ENCODE data around the gene IGF2. TPM values are rescaled to one million over a fixed set of nuclear protein-coding genes. Genes with fewer than 3 reads are reported as not detected.

IGF2 gene
- total RNA-seq, 1 experiment from 2014 or later, result 0.35 TPM

- intact Hi-C loops (cut with micrococcal nuclease), result no loop called here
- no peak for TF ChIP-seq CTCF (IDR thresholded peaks at IDR 0.05; ENCODE audit: unreplicated experiment)
- CTCF ChIA-PET, result interaction anchor here (0.9 kb wide), 1 partner anchor 9 kb away, joined by 3 read pairs; no protein-coding TSS in a partner anchor
- no peaks in the 10 kb centered on the region for H3K4me1 Mint-ChIP-seq (ENCODE audit: insufficient read depth, unreplicated experiment)
- H3K9me3 Mint-ChIP-seq (ENCODE audit: unreplicated experiment), result no peaks in the 10 kb centered on the region
- H3K27ac Mint-ChIP-seq (ENCODE audit: low read depth, unreplicated experiment), result no peak within 1 kb of the TSS
- no TSS peak for BruUV-seq (replicated peaks)
- DNase-seq (ENCODE audit: unreplicated experiment), result no peak
- no peaks in the 10 kb centered on the region for H3K27me3 Mint-ChIP-seq (ENCODE audit: insufficient read depth, unreplicated experiment)
- H3K4me3 Mint-ChIP-seq (ENCODE audit: unreplicated experiment), result no peak within 1 kb of the TSS
- POLR2A ChIA-PET, result no interaction called here
- H3K36me3 Mint-ChIP-seq (ENCODE audit: insufficient read depth, unreplicated experiment), result no peaks in the 10 kb centered on the region
These were observed 21.6 kb upstream of the IGF2 start, which contains the start of gene INS for GRCh38 chr11:2160736-2161259. Gene INS (minus strand): TSS chr11:2161209. CDS start chr11:2160971, 238 bp downstream.

GRCh38 chr11:2159536-2160413 lies 20.6 kb upstream of the IGF2 start:
- H3K4me1 Mint-ChIP-seq (ENCODE audit: insufficient read depth, unreplicated experiment), result no peaks in the 10 kb centered on the region
- no peaks in the 10 kb centered on the region for H3K9me3 Mint-ChIP-seq (ENCODE audit: unreplicated experiment)
- H3K36me3 Mint-ChIP-seq (ENCODE audit: insufficient read depth, unreplicated experiment), result no peaks in the 10 kb centered on the region
- intact Hi-C loops (cut with micrococcal nuclease), result no loop called here
- H3K27me3 Mint-ChIP-seq (ENCODE audit: insufficient read depth, unreplicated experiment), result no peaks in the 10 kb centered on the region
- ChIA-PET POLR2A (no interaction called here), CTCF (interaction anchor here (0.5 to 0.9 kb wide), 3 partner anchors 8 to 520 kb away, joined by 3 read pairs; no protein-coding TSS in a partner anchor)
- TF ChIP-seq CTCF (IDR thresholded peaks at IDR 0.05; ENCODE audit: unreplicated experiment), result no peak
- H3K4me3 Mint-ChIP-seq (ENCODE audit: unreplicated experiment), result no peak overlapping the region
- no TSS peak for BruUV-seq (replicated peaks)
- H3K27ac Mint-ChIP-seq (ENCODE audit: low read depth, unreplicated experiment), result no peak overlapping the region
- DNase-seq (ENCODE audit: unreplicated experiment), result no peak

- POLR2A ChIA-PET, result no interaction called here
- no peak overlapping the region for H3K27ac Mint-ChIP-seq (ENCODE audit: low read depth, unreplicated experiment)
- H3K9me3 Mint-ChIP-seq (ENCODE audit: unreplicated experiment), result no peaks in the 10 kb centered on the region
- no TSS peak for BruUV-seq (replicated peaks)
- DNase-seq (ENCODE audit: unreplicated experiment), result no peak
- no peak for TF ChIP-seq CTCF (IDR thresholded peaks at IDR 0.05; ENCODE audit: unreplicated experiment)
- H3K4me1 Mint-ChIP-seq (ENCODE audit: insufficient read depth, unreplicated experiment), result no peaks in the 10 kb centered on the region
- H3K27me3 Mint-ChIP-seq (ENCODE audit: insufficient read depth, unreplicated experiment), result no peaks in the 10 kb centered on the region
- H3K4me3 Mint-ChIP-seq (ENCODE audit: unreplicated experiment), result no peak overlapping the region
- intact Hi-C loops (cut with micrococcal nuclease), result no loop called here
- no peaks in the 10 kb centered on the region for H3K36me3 Mint-ChIP-seq (ENCODE audit: insufficient read depth, unreplicated experiment)
- CTCF ChIA-PET, result interaction anchor here (0.6 to 13.8 kb wide), 6 partner anchors 122 to 582 kb away, joined by 3 to 541 read pairs (median 5); no protein-coding TSS in a partner anchor
These were observed 19.8 kb upstream of the IGF2 start for GRCh38 chr11:2158966-2159365.

GRCh38 chr11:2158296-2158737 lies 19.1 kb upstream of the IGF2 start:
- H3K27ac Mint-ChIP-seq (ENCODE audit: low read depth, unreplicated experiment), result no peak overlapping the region
- no peaks in the 10 kb centered on the region for H3K27me3 Mint-ChIP-seq (ENCODE audit: insufficient read depth, unreplicated experiment)
- TF ChIP-seq CTCF (IDR thresholded peaks at IDR 0.05; ENCODE audit: unreplicated experiment), result no peak
- H3K9me3 Mint-ChIP-seq (ENCODE audit: unreplicated experiment), result no peaks in the 10 kb centered on the region
- no peak for DNase-seq (ENCODE audit: unreplicated experiment)
- no TSS peak for BruUV-seq (replicated peaks)
- H3K4me3 Mint-ChIP-seq (ENCODE audit: unreplicated experiment), result no peak overlapping the region
- H3K4me1 Mint-ChIP-seq (ENCODE audit: insufficient read depth, unreplicated experiment), result no peaks in the 10 kb centered on the region
- ChIA-PET CTCF (interaction anchor here (0.6 to 13.8 kb wide), 10 partner anchors 43 to 582 kb away, joined by 3 to 541 read pairs (median 4); no protein-coding TSS in a partner anchor), POLR2A (no interaction called here)
- intact Hi-C loops (cut with micrococcal nuclease), result no loop called here
- H3K36me3 Mint-ChIP-seq (ENCODE audit: insufficient read depth, unreplicated experiment), result no peaks in the 10 kb centered on the region

Measured in MCF 10A (cell line).